HG02870 (cell line): ENCODE data around the gene CLCNKB.
"Not testable (repeated sequence)": the region's sequence is repeated elsewhere in the genome, so short reads cannot be mapped to it uniquely, and the experiment has no call there.

ENCODE experiments used
- ATAC-seq: cut with Tn5 transposase; IDR thresholded peaks from one replicate; pipeline ENCODE4 v1.9.1; 2021; ENCODE audit warnings: mild to moderate bottlenecking, moderate library complexity; ENCODE audit not compliant: unreplicated experiment

CLCNKB gene

DNA sequence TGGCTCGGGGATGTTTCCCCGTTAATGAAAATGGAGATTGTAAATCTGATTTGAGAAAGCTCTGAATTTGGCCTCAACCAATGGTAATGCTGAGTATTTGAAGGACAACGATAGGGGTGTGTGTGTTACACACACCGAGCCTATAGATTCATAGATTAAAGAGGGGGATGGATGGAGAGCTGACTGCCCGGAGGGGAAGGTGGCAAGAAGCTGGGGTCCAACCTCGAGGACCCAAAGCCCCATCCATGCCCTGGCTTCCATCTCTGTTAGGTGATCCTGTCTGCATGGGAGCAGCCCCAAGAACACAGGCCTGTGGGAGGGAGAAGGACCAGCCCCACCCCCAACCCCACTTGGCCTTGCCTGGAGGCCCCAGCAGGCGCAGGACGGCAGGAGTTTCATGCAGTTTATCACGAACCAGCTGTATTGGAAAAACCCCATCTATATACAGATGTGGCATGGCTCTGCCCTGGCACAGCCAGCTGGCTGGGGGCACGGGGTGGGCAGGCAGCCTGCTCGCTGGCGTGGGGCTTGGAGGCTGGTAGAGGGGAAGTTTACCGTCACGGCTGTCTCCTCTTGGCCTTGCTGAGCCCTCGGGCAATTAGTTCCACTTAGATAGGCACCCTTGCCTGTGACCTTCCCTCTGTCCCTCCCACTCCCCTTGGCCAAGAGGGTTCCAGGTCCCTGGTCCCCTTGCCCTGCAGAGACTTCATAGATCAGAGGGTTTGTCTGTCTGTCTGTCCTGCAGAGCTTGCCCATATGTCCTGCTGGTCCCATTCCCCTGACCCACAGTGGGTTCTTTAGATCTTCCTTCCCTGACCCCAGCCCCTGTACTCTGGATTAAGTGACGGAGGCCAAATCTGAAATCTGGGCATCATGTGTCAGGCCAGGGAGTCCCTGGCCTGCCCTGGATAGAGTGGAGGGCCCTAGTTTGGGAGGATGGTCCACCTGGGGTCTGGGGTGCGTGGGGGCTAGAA is 28.8 kb upstream of the CLCNKB start:
- no peak for ATAC-seq

GRCh38 chr1:16015491-16015890 is 28.1 kb upstream of the CLCNKB start:
- no peak for ATAC-seq

- no peak for ATAC-seq
Measured at GRCh38 chr1:16015960-16016901, 27.4 kb upstream of the CLCNKB start.

GRCh38 chr1:16017076-16017460 is 26.5 kb upstream of the CLCNKB start:
- no peak for ATAC-seq

- ATAC-seq, result no peak
Measured at GRCh38 chr1:16017461-16018303, 25.9 kb upstream of the CLCNKB start, which contains the start of gene HSPB7. Gene HSPB7 (minus strand): TSS chr1:16018043. CDS start chr1:16017963, 80 bp downstream.

DNA sequence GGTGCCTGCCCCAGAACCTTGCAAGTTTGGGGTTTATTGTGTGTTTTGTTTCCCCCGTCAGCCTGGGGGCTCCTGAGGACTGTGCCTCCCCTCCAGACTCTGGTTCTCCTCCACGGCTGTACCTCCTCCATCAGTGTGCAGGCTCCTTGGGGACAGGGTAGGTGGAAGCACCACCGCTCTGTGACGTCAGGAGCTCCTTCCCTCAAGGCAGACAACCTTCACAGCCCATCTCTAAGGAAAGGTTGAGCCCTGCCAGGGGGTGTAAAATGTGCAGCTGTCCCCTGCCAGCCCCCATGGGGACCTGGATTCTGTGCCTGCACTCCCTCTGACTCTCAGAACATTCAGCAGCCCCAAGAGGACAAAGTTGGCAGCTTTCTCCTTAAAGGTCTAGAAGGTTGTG is 25.3 kb upstream of the CLCNKB start:
- ATAC-seq, result no peak

DNA sequence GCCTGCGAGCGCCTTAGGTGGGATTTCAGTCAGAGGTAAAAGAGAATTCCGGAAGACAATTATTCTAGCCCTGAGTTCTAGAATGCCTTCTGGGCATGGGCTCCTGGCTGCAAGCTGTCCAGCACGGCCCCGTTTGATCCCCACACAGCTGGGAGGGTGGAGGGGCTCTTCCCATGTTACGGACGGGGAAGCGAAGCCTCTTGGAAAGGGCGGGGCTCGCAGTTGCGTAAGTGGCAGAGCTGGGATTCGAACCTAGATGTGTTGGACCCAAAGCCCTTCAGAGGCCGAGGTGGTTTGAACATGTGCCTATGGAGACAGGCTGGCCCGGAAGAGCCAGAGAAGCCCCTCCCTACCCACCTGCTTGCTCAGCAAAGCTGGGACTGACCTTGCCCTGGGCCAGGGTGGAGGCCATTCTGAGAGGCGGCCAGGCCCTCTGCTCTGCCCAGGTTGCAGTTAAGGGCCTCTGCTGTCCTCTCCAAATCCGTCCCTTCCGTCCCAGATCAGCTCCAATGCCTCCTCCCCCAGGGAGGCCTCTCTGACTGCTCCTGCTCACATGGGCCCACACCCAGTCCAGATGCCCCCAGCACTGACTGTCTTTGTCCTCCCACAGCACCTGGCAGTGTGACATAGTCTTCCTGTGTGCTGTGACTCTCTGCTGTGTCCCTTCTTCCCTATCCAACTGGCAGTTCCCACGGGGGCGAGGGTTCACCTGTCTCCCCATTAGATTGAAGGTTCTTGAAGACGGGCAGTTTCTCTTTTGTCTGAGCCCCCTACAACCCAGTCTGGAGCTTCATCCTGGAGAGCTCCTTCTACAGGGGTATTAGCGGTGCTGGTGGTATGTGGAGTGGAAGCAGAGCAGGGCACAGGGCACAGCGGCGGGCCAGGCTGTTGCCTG is 24.6 kb upstream of the CLCNKB start:
- ATAC-seq, result no peak

DNA sequence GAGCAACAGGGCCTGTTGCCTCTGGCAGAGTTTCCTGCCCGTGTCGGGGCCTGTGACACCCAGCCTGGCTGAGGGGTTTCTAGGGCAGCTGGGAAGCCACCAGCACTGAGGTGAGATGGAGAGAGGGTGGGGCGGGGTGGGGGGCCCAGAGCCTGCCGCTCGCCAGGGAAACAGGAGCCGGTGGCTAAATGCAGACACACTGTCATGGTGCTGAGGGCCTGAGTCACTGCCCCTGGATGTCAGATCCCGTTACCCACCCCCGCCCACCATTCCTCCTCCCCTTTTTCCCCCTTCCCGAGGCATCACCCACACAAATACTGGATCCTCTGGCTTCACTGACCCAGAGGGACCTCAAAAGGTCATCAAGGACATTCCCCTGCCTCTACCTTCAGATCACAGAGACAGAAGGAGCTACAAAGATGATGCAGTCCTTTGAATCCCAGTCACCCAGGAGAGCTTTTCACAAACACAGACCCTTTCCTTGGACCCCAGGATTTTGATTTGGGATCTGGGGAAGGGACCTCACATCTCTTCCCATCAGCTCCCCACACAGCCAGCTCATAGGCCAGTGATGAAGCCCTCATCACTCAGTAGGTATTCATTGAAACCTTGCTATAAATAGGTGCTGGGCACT is 23.8 kb upstream of the CLCNKB start:
- no peak for ATAC-seq

DNA sequence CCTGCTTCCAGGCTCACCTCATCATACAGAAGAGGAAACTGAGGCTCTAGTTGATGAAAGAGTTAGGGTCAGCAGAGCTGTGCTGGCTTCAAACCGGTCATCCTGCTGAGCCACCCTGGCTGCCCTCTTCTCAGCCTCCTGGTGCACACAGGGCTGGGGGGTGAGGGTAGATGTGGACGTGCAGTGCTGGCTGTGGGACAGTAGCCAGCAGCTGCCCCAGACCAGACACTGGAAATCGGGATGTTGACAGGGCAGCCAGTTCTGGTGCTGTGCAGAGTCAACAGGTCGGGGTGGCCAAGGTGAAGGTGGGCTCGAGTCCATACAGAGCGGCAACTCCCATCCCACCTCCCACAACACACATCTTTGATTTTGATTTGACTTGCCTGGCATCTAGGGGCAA is 23.3 kb upstream of the CLCNKB start:
- no peak for ATAC-seq

GRCh38 chr1:16020878-16021277 is 22.7 kb upstream of the CLCNKB start:
- not testable (repeated sequence) for ATAC-seq

GRCh38 chr1:16021681-16022080 is 21.9 kb upstream of the CLCNKB start, which contains the start of gene CLCNKA:
Gene CLCNKA (plus strand): TSS chr1:16022036. CDS start chr1:16022620, 584 bp downstream.
- no peak for ATAC-seq

DNA sequence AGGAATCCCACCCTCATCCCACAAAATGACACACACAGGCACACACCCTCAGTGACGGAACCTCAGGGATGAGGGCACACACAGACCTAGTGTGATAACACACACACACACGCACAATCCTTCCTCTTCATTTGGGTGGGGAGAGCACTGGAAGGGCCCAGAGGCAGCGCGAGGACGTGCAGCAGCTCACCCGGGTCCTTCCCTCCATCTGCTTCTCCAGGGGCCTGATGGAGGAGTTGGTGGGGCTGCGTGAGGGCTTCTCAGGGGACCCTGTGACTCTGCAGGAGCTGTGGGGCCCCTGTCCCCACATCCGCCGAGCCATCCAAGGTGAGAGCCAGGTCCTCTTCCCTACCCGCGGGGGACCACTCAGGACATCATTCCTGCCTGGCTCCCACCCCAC is 21.2 kb upstream of the CLCNKB start:
- ATAC-seq, result no peak

- ATAC-seq, result no peak
Measured at GRCh38 chr1:16023050-16023653, 20.4 kb upstream of the CLCNKB start.

GRCh38 chr1:16026302-16026701 is 17.3 kb upstream of the CLCNKB start:
- not testable (repeated sequence) for ATAC-seq

DNA sequence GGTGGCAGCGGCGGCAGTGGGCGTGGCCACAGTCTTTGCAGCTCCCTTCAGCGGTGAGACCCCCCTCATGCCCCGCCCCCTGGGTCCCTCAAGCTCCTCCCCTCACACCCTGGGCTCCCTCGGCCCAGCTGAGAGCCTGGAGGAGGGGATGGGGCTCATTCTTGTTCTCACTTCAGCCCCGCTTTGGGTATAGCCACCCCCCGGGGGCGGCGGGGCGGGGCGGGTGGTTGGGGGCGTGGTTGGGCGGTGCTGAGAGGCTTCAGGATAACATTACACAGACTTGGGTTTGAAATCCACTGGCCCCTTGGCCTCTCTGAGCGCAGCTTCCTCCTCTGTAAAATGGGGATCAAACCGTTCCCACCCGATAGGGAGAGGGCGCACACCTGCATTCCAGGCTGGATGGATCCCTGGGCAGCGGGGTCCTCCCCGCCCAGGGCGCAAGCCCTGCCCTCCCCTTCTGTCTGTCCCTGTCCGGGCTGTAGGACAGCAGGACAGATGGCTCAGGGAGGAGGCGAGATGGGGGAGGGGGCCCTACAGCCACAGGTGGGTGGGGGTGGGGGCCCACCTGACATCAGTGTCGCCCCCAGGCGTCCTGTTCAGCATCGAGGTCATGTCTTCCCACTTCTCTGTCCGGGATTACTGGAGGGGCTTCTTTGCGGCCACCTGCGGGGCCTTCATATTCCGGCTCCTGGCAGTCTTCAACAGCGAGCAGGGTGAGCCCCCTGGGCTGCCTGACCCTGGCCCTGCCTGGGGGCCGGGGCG is 16.7 kb upstream of the CLCNKB start:
- ATAC-seq, result no peak

DNA sequence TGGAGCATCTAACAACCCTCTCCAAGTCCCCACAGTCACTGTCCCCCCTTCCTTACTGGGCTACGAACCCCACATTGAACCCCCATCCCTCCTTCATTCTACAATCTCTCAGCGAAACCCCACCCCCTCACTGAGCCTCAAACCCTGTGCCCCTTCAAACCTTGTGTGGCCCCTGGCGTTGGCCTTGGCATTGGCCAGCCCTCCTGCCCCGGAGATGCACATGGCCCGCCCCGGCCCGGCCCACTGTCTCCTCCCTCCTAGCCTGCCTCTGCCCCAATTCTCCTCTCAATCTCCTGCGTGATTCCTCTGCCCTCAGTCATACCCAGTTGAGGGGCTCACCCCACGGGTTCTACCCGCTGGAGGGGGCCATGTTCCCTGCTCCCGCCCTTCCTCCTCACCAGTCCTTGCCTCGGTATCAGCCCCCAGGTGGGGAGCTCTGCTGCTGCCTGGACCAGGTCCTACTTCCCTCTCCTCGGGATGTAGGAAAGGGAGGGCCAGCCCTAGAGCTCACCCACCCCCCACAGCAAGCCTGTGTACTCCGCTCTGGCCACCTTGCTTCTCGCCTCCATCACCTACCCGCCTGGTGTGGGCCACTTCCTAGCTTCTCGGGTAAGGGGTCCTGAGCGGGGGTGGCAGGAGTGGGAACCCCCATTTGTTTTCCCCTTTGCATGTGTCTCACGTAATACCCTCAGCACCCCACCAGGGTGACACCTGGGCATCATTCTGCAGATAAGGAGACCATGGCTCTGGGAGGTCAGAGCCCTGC is 15.2 kb upstream of the CLCNKB start:
- ATAC-seq, result no peak

- not testable (repeated sequence) for ATAC-seq
Measured at GRCh38 chr1:16029003-16029268, 14.6 kb upstream of the CLCNKB start.
